HG03280 (cell line): ENCODE measurements around the gene RXYLT1.
A peak's percentile ranks its signal among the peaks of the same experiment; 100 is the strongest.

ENCODE experiments used
- ATAC-seq: cut with Tn5 transposase; IDR thresholded peaks from one replicate; pipeline ENCODE4 v1.9.1; 2021; ENCODE audit warnings: mild to moderate bottlenecking, moderate library complexity; ENCODE audit not compliant: unreplicated experiment

Gene RXYLT1

DNA sequence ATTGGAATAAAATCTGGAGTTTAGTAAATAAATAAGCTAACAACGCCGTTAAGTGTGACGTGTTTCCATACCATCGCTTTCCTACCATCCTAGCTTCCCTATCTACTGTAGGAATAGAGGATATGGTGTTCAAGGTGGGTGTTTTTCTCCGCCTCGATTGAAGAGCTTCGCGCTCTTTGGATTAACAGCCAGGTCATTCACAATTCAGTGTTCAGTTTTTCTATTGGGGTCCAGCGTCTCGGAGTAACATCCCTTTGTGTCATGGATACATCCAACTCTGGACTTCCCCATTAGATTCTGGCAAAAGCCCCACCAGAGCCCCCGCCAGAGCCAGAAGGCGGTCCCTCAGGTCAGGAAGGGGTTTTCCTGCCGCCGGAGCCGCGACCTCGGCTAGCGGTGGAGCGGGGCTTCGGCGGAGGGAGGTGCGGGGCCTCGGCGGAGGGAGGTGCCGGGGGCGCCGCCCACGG, 63.6 kb downstream of the RXYLT1 start:
- ATAC-seq, result no peak

DNA sequence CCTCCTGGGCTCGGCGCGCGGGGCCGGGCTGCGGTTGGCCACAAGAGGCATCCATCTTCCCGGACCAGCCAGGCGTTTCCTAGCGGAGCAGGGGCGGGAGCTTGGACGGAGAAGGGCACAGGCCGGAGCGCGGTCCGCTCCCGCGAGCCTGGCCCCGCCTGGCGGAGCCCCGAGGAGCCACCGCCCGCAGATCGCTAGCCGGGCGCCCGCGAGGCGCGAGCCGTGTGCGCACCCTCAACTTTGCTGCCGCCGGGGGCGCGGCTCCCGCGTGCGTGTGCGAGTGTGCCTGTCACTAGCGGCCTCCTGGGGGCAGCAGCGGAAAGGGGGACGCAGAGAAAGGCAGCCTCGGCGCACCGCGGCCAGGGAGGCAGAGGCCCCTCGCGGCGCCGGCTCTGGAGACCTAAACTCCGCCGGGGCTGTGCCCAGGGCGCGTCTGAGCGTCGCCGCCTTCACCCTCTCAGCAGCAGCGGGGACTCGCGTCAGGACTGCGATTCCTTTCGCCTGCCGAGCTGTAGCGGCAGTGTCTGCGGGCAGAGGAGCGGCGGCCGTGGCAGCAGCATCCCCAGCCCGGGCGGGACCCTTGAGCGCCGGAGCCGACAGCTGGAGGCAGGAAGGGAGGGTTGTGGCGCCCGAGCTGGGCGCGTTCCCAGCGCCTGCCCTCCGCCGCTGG, 64.1 kb downstream of the RXYLT1 start:
- ATAC-seq, result peak; percentile 97

DNA sequence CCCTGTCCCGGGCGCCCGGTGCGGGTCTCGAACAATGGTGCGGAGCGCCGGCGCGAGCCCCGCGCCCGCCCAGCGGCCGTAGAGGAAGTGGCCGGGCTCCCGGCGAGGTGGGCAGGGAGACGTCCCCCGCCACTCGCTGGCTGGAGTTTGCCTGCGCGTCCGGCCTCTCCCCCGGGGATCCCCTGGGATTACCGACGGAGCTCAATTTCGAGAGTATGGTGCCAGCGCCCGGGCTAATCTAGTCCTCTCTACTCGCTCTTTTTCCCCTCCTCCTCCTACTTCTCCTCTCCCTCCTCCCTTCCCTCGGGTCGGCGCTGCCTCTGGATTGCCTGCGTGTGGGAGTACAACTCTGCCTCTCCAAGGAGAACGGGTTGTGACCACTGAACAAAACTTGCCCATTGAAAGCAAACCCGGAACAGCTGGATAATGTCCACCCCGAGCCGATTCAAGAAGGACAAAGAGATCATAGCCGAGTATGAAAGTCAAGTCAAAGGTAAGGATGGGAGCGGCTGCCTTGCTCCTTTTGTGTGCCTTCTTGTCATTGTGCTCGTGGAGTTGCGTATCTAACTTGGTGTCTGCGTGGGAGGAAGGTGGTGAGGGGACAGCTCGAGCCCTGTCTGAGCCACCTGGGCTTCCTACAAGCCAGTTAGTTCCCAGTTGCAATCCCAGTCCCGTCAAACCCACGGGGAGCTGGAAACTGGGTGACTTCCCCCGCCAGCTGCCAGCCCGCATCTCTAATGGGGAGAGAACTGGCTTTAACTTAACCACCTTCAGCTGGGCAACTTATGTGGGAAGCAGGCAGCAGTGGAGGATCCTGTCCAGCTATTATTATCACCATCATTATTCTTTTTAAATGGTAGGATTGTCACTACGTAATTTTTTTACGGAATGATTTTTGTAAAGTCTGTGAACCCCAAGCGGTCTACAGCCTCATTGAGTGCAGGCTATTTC, 65.0 kb downstream of the RXYLT1 start, which contains the start of gene SRGAP1:
Gene SRGAP1 (plus strand): TSS at position 310 of the 951 bp plus-strand sequence. CDS start 117 bp downstream, at position 427.
- no peak for ATAC-seq

DNA sequence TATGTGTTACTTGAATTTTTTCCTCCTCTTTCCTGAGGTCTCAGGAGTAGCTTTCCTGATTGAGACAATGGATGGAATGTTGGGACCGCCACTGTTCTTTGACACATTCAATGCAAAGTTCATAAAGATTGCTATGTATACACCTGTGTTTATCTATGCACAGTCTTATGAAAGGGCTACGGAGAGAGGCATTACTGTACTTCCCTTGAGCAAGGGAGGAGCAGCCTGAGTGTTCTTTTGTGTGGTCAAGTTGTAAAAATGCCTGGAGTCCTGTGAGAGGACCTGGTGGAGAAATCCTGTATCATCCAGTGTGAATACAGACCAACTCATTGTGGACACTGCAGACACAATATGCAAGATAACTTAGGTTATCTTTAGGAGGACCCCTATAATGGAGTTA, 66.0 kb downstream of the RXYLT1 start:
- ATAC-seq, result no peak

DNA sequence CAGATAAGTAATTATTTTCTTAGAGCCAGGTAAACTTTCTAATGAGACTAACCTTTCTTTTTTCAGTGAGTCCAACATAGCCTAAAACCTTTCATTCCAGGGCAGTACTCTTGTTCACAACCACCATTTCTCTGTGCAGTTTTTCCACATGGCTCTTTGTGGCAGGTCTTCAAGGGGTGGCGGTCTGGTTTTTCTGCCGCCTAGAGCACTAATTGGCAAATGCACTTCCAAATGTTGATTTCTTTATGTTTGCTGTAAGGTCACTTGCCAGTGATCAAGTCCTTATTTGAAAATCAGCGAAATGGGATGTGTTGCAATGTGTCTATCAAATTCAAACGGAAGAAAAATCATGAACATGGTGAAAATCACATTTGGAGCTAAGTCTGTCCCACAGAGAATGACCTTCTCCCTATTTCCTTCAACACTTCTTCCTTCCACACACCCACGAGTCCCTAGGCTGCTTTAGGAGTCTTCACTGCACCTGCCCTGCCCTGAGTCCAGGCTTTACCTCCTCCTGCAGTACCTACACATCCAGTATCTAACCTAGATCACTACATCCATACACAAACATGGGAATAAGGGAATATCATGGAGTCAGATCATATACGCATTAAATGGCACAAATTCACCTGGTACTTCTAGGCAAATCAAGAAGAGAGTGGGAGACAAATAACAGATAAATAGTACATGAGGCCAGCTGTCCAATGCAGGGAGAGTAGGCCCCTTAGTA, 66.7 kb downstream of the RXYLT1 start:
- ATAC-seq, result no peak

DNA sequence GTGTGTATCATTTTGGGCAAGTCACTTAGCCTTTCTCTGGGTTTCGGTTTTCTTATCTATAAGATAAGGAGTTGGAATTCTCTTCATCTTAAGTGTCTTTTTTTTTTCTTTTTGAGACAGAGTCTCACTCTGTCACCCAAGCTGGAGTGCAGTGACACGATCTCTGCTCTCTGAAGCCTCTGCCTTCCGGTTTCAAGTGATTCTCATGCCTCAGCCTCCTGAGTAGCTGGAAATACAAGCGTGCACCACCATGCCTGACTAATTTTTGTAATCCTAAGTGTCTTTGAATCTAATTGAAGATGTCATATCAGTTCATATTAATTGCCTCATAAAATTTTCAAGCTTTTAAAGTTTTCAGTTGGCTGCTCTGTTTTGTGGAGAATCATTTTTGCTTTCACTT, 68.7 kb downstream of the RXYLT1 start:
- no peak for ATAC-seq

DNA sequence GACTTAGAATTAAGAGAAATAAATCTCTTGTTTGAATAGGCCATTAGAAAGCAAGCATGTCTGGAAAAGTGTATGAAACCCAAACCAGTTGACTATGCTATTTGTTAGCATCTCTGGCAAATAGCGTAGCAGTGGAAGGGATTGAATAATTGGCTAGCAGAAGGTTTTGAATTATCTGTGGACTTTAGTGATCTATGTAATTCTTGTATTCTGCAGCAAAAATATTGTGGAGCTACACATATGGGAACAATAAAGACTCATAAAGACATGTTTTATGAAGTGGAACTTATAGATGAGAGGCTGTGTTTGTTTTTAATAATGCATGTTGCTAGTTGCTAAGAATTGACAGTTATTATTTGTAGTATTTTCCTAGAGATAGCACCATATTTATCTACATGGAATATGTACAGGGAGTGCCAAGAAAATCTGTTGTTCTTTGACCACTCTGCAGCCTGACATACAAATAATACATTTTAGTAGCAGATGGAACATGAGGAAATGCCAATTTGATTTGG, 69.5 kb downstream of the RXYLT1 start:
- ATAC-seq, result no peak

DNA sequence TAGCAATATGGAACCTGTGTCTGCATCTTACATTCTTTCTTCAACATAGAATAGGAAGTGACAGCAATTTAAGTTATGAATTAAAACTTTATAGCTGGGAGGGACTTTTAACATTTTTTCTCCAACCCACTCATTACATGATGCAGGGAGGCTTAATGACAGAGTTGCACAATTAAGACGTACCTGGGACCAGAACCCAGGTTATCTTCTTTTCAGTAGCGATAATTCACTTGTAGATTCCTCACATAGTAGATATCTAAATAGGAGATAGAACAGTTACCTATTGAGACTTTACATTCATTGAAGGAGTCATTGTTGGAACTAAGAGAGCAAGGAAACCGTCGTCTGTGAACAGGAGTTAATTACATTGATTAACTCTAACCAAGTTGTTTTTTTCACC, 69.9 kb downstream of the RXYLT1 start:
- no peak for ATAC-seq

DNA sequence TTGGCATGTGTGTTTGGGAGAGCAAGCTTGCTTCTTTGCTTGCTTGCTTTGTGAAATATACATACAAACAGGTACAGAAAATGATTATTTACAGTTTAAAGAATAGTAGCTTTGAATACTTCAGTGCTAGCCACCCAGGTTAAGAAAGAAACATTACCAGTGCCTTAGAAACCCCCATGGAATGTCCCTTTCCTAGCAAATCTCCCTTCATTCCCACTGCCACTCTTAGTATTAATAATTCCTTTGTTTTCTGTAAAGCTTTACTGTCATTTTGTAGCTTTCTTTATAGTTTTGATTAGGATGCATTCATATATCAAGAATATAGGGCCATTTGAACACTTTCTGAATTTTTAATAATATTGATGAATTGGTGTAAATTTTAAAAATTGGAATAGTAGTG, 74.3 kb downstream of the RXYLT1 start:
- no peak for ATAC-seq

DNA sequence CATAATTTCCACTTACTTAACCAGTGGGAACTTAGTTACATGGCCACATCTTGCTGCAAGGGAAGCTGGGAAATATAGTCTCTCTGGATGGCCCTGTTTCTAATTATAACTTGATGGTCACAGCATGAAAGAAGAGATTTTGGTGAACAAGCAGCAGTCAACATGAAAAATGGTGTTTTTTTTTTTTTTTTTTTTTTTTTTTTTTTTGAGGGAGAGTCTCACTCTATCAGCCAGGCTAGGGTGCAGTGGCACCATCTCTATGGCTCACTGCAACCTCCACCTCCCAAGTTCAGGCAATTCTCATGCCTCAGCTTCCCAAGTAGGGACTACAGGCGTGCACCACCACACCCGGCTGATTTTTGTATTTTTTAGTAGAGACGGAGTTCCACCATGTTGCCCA, 75.6 kb downstream of the RXYLT1 start:
- no peak for ATAC-seq

DNA sequence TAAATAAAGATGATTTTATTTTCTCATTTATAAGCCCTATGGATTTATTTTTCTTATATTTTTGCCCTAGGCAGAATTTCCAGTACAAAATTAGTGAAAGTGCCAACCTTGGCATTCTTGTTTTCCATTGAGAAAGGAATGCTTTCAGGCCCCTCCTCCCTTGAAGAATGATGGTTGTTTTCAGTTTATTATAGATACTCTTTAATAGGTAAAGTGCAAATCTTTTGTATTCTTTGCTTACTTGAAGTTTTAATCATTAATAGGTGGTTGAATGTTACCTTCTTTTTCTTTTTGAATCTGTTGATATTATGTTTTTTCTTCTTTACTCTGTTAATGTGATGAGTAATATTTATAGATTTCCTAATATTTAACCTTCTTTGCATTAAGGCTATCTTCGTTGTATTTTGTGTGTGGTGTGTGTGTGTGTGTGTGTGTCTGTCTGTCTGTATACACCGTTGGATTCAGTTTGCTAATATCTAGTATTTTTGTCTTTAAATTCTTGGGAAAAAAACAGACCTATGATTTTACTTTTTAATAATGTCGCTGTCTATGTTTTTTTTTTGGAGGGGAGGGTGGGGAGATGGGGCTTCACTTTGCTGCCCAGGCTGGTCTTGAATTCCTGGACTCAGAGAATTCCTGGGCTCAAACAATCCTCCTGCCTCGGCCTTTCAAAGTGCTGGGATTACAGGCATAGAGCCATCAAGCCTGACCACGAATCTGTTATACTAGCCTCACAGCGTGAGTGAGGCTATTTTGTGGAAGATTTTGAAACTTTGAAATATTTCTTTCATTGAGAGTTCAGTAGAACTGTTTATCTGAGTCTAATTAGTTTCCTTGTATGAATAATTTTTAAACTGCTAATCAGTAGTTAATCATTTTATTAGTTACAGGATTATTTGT, 78.3 kb downstream of the RXYLT1 start:
- ATAC-seq, result no peak
